ENCODE data around the gene MAGIX.

The MAGIX gene

DNA sequence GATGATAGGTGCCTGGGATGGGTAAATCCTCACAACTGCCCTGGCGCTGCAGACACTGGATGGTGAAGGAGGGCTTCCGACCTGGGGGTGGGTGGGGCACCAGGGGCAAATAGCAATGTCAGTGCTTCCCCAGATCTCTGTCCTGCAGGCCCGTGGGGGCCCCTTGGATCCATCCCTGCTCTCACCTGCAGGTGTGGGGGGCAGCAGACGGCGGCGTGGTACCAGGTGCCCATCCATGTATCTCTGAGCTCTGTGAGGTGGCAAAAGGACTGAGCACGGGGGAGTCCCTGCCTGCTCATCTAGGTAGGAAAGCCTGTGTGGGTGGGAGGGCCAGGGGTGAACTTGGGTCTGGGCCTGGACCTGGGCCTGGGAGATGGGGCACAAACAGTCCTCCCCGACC, 44.0 kb downstream of the MAGIX start:
- TF ChIP-seq, protein P1, sequence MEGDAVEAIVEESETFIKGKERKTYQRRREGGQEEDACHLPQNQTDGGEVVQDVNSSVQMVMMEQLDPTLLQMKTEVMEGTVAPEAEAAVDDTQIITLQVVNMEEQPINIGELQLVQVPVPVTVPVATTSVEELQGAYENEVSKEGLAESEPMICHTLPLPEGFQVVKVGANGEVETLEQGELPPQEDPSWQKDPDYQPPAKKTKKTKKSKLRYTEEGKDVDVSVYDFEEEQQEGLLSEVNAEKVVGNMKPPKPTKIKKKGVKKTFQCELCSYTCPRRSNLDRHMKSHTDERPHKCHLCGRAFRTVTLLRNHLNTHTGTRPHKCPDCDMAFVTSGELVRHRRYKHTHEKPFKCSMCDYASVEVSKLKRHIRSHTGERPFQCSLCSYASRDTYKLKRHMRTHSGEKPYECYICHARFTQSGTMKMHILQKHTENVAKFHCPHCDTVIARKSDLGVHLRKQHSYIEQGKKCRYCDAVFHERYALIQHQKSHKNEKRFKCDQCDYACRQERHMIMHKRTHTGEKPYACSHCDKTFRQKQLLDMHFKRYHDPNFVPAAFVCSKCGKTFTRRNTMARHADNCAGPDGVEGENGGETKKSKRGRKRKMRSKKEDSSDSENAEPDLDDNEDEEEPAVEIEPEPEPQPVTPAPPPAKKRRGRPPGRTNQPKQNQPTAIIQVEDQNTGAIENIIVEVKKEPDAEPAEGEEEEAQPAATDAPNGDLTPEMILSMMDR (IDR thresholded peaks at IDR 0.05; ENCODE audit: insufficient read depth, low read depth, low read length, missing control alignments), result no peak
- no peak overlapping the region for H3K4me3 ChIP-seq (ENCODE audit: low read length)
- no peak for DNase-seq (ENCODE audit: low read depth)

DNA sequence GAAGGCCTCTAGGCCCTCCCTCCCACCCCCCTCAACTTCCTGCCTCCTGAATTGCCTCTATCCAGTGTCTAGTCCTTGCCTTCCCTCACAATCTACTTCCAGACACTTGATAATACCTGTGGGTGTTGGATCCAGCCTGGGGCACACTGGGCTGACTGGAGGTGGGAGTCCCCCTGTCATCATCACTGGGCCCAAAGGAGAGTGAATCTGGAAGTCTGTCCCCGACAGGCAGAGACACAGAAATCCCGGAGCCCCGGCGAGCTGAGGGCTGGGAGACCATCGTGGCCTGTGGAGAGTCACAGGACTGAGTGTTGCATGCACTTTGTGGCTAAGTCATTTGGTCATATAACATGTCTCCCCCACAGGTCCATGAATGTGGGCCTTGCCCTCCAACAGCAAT, 45.8 kb downstream of the MAGIX start:
- TF ChIP-seq, protein P1 (IDR thresholded peaks at IDR 0.05; ENCODE audit: insufficient read depth, low read depth, low read length, missing control alignments), result no peak
- no peak for DNase-seq (ENCODE audit: low read depth)

DNA sequence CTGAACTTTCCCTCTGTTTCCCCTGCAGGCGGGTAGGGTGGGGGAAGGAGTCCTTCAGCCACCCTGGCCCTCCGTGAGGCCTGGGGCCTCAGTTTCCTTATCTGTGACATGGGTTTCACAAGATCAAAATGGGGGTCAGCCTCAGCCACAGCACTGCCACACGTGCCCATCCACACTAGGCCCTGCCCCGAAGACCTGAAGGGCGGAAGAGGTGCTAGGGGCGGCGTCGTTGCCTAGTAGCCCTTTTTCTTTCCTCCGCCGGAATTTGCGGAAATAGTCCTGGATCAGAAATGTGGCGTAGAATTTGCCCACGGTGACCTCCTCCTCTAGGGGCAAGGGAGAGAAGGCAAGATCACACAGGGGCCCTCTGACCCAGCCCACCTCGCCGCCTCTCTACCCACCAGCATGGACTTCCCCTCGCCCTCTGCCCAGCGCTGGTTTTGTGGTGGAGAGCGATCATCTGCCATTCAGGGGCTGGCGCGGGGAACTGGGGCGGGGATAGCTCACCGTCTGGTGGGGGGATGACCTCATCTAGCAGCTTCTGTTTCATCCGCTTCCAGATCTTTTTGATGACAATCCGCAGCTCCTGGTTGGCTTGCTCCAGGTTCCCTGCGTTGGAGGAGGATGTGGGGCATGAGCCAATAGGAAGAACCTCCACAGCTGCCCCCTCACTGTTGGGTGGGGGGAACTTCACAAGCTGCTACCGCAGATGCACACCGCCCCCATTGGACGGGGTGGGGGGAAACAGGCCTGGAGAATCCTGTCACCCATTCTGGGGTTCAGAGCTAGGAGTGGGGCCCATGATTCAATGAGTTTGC, 47.1 kb downstream of the MAGIX start:
- no peak overlapping the region for H3K4me3 ChIP-seq (ENCODE audit: low read length)
- DNase-seq (ENCODE audit: low read depth), result no peak
- TF ChIP-seq, protein P1 (IDR thresholded peaks at IDR 0.05; ENCODE audit: insufficient read depth, low read depth, low read length, missing control alignments), result no peak

More for the DNA sequence above, 45.8 kb downstream of the MAGIX start:
- H3K4me3 ChIP-seq (ENCODE audit: low read length), result no peak overlapping the region

DNA sequence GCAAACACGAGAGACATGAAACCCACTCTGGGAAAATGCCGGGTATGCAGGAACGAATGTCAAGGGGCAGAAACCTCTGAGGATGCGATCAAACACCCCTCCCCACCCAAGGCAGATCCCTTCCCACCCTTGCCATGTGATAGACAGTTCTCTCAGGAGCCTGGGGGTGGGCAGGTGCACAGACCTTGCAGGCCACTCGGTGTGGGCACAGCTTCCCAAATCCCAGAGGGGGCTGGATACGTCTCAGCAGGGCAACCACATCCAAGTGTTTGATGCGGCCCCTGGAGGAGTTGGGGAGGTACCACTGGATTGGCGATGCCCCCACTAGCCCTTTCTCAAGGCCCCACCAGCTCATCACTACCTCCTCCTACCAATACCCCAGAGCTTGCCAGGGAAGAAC, 47.8 kb downstream of the MAGIX start:
- H3K4me3 ChIP-seq (ENCODE audit: low read length), result no peak overlapping the region
- no peak for DNase-seq (ENCODE audit: low read depth)
- TF ChIP-seq, protein P1 (IDR thresholded peaks at IDR 0.05; ENCODE audit: insufficient read depth, low read depth, low read length, missing control alignments), result no peak

DNA sequence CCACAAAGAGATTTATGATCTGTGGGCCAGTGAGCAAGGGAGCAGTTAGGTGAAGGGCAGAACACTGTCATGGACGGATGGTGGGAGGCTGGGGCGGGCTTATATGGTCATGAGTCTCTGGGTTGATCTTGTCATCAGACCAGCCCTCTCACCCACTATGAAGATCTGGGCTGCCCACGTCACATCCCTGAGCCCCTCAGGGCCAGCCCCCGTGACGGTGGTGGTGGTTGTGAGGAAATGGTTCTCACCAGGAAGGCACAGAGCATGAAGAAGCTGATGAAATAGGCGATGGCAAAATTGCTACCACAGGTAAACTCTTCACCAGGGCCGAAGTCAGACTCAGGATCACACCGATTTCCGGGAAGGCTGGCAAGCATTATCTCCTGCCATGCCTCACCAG, 48.5 kb downstream of the MAGIX start:
- TF ChIP-seq, protein P1 (IDR thresholded peaks at IDR 0.05; ENCODE audit: insufficient read depth, low read depth, low read length, missing control alignments), result no peak
- H3K4me3 ChIP-seq (ENCODE audit: low read length), result no peak overlapping the region
- no peak for DNase-seq (ENCODE audit: low read depth)

DNA sequence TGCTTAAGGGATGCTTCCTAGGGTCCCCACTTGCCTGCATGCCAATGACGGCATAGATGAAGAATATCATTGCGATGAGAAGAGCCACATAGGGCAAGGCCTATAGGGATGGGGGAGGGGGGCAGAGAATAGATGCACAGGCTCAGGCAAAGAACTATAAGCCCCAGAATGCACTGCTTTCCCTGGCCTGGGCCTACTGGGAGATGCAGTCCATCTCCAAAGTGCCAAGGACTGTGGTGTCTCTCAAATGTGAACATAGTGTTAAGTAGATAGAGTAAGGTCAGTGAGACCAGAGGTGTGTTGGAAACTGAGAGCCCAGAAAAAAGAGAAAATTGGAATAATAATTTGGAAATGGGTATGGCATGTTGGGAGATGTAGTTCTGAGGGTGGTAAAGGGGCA, 49.7 kb downstream of the MAGIX start:
- TF ChIP-seq, protein P1 (IDR thresholded peaks at IDR 0.05; ENCODE audit: insufficient read depth, low read depth, low read length, missing control alignments), result no peak
- no peak for DNase-seq (ENCODE audit: low read depth)
- no peak overlapping the region for H3K4me3 ChIP-seq (ENCODE audit: low read length)

DNA sequence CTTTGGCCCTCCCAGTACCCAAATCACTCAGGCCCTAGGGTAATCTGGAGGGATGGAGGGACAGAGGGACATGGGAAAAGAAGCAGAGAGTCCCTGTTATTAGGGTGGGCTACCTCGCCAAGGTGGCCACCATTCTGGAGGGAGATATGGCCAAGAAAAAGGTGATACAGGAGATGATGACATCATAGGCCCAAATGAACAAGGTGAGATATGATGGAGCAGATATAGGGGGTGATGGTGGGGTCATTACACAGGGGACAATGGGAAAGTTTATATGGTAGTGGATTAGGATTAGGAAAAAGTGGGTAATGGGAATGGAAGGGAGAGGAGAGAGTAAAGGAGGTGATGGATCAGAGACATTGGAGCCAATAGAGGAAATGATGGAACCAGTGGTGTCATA, 50.3 kb downstream of the MAGIX start:
- DNase-seq (ENCODE audit: low read depth), result no peak
- no peak overlapping the region for H3K4me3 ChIP-seq (ENCODE audit: low read length)
- TF ChIP-seq, protein P1 (IDR thresholded peaks at IDR 0.05; ENCODE audit: insufficient read depth, low read depth, low read length, missing control alignments), result no peak
